ENCODE measurements around the gene ALDH5A1. TPM values are rescaled to one million over a fixed set of nuclear protein-coding genes. Genes with fewer than 3 reads are reported as not detected.

Gene ALDH5A1
- total RNA-seq, 1 donor from 2014 or later = 5.2 TPM

DNA sequence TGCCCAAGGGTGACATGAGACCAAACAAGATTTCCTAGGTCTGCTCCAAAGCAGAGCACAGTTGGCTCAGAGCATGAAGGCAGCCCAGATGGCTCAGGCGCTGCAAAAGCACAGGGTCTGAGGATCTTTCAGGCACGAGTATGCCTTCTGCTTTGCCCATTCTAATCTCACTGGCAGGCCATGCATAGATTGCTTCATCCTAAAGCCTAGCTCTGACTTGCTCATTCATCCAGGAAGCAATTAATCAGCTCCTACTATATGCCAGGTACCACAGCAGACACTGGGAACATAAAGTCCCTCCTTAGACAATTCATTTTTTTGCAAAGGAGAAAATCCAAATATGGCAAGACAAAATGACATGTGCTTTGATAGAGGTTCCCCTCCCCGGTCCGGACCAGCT, 36.6 kb upstream of the ALDH5A1 start:
- H3K27ac ChIP-seq (ENCODE audit: low read depth, low read length) = no peak overlapping the region
- peaks cover 0 to 3% (median 3%) of the 10 kb centered on the region in 3 donors for H3K36me3 ChIP-seq (ENCODE audit: control insufficient read depth in 3 of 3, insufficient read depth in 3 of 3, low read length in 3 of 3)
- no peaks in the 10 kb centered on the region for H3K4me1 ChIP-seq (ENCODE audit: control insufficient read depth in 3 of 3, insufficient read depth in 3 of 3, low read length in 3 of 3)
- H3K27me3 ChIP-seq (ENCODE audit: control insufficient read depth in 3 of 3, insufficient read depth in 3 of 3, low read length in 3 of 3) = no peaks in the 10 kb centered on the region
- no peak overlapping the region for H3K4me3 ChIP-seq (ENCODE audit: low read length in 3 of 3)
- H3K9me3 ChIP-seq (ENCODE audit: control insufficient read depth in 3 of 3, low read length in 3 of 3) = no peaks in the 10 kb centered on the region
- H3K9ac ChIP-seq (ENCODE audit: low read depth in 1 of 3, low read length in 3 of 3) = no peak overlapping the region

- Histone ChIP-seq H3K4me3 (ENCODE audit: low read length in 3 of 3) (no peak overlapping the region), H3K27me3 (ENCODE audit: control insufficient read depth in 3 of 3, insufficient read depth in 3 of 3, low read length in 3 of 3) (no peaks in the 10 kb centered on the region), H3K36me3 (ENCODE audit: control insufficient read depth in 3 of 3, insufficient read depth in 3 of 3, low read length in 3 of 3) (peaks cover 0 to 3% (median 3%) of the 10 kb centered on the region in 3 donors), H3K27ac (ENCODE audit: low read depth, low read length) (no peak overlapping the region), H3K9me3 (ENCODE audit: control insufficient read depth in 3 of 3, low read length in 3 of 3) (no peaks in the 10 kb centered on the region), H3K9ac (ENCODE audit: low read depth in 1 of 3, low read length in 3 of 3) (no peak overlapping the region), H3K4me1 (ENCODE audit: control insufficient read depth in 3 of 3, insufficient read depth in 3 of 3, low read length in 3 of 3) (no peaks in the 10 kb centered on the region)
Observed at GRCh38 chr6:24458941-24459340, 35.8 kb upstream of the ALDH5A1 start.

DNA sequence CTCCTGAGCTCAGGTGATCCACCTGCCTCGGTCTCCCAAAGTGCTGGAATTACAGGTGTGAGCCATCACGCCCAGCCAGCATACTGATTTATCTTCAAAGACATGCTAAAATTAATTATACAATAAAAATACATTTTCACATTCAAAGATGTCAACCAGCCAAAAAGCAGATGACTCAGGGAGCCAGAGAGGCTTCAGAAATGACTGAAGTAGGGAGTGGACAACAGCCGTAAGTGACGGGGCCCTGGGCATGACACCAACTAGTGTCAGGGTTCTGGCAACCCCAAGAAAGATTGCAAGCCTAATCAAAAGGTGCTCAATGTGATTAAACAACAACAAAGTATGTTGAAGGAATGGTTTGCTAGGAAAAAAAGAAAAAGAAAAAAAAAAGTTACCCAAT, 33.8 kb upstream of the ALDH5A1 start:
- H3K27ac ChIP-seq (ENCODE audit: low read depth, low read length) = no peak overlapping the region
- H3K36me3 ChIP-seq (ENCODE audit: control insufficient read depth in 3 of 3, insufficient read depth in 3 of 3, low read length in 3 of 3) = peaks cover 0 to 3% (median 3%) of the 10 kb centered on the region in 3 donors
- no peak overlapping the region for H3K4me3 ChIP-seq (ENCODE audit: low read length in 3 of 3)
- no peaks in the 10 kb centered on the region for H3K4me1 ChIP-seq (ENCODE audit: control insufficient read depth in 3 of 3, insufficient read depth in 3 of 3, low read length in 3 of 3)
- H3K9ac ChIP-seq (ENCODE audit: low read depth in 1 of 3, low read length in 3 of 3) = no peak overlapping the region
- H3K27me3 ChIP-seq (ENCODE audit: control insufficient read depth in 3 of 3, insufficient read depth in 3 of 3, low read length in 3 of 3) = no peaks in the 10 kb centered on the region
- H3K9me3 ChIP-seq (ENCODE audit: control insufficient read depth in 3 of 3, low read length in 3 of 3) = no peaks in the 10 kb centered on the region

DNA sequence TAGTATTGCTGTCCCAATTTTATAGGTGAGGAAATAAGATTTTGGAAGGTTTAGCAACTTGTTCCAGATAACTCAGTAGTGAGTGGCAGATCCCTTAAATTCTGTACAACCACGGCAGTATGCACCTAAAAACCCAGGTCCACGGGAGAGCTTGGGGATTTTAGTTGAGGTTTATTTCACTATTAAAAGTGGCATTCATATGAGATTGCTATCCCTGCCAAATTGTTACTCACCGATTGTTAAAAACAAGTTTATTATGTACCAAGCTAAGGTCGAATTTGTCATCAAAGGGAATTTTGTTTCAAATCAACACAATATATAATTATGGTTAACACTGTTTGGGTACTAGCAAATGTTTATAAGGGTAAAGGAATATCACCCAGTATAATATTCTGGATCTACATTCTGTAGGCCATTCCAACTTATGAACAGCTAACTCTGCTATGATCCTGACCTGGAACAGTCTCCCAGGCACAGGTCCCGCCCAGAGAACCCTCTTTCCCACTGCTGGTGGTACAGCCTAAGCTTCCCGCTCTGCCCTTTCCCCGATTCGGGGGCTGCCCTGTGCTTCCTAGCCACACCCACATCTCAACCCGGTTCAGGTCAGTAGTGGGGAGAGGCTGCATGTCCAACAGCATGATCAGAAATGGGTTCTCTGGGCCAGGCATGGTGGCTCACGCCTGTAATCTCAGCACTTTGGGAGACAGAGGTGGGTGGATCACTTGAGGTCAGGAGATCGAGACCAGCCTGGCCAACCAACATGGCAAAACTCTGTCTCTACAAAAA, 30.3 kb upstream of the ALDH5A1 start:
- Histone ChIP-seq H3K36me3 (ENCODE audit: control insufficient read depth in 3 of 3, insufficient read depth in 3 of 3, low read length in 3 of 3) (no peaks in the 10 kb centered on the region), H3K4me3 (ENCODE audit: low read length in 3 of 3) (no peak overlapping the region), H3K4me1 (ENCODE audit: control insufficient read depth in 3 of 3, insufficient read depth in 3 of 3, low read length in 3 of 3) (no peaks in the 10 kb centered on the region), H3K27me3 (ENCODE audit: control insufficient read depth in 3 of 3, insufficient read depth in 3 of 3, low read length in 3 of 3) (no peaks in the 10 kb centered on the region), H3K9ac (ENCODE audit: low read depth in 1 of 3, low read length in 3 of 3) (no peak overlapping the region), H3K27ac (ENCODE audit: low read depth, low read length) (no peak overlapping the region), H3K9me3 (ENCODE audit: control insufficient read depth in 3 of 3, low read length in 3 of 3) (no peaks in the 10 kb centered on the region)

DNA sequence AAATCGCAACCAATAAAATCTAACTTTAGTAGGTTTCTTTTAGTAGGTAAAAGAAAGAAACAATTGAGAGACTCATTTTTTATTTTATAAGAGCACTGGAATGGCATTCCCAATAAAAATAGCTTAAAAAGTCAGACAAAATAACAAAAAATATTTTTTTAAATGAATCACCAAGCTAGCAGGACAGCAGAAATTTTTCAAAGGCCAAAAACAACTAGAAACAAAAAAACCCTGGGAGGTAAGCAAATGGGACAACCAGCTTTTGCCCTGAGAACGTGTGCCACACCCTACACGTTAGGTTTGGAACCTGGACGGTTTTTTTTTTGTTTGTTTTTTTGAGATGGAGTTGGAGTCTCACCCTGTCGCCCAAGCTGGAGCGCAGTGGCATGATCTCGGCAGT, 25.0 kb upstream of the ALDH5A1 start:
- H3K4me1 ChIP-seq (ENCODE audit: control insufficient read depth in 3 of 3, insufficient read depth in 3 of 3, low read length in 3 of 3) = no peaks in the 10 kb centered on the region
- H3K27me3 ChIP-seq (ENCODE audit: control insufficient read depth in 3 of 3, insufficient read depth in 3 of 3, low read length in 3 of 3) = no peaks in the 10 kb centered on the region
- no peaks in the 10 kb centered on the region for H3K36me3 ChIP-seq (ENCODE audit: control insufficient read depth in 3 of 3, insufficient read depth in 3 of 3, low read length in 3 of 3)
- no peak overlapping the region for H3K4me3 ChIP-seq (ENCODE audit: low read length in 3 of 3)
- no peak overlapping the region for H3K27ac ChIP-seq (ENCODE audit: low read depth, low read length)
- no peak overlapping the region for H3K9ac ChIP-seq (ENCODE audit: low read depth in 1 of 3, low read length in 3 of 3)
- no peaks in the 10 kb centered on the region for H3K9me3 ChIP-seq (ENCODE audit: control insufficient read depth in 3 of 3, low read length in 3 of 3)

DNA sequence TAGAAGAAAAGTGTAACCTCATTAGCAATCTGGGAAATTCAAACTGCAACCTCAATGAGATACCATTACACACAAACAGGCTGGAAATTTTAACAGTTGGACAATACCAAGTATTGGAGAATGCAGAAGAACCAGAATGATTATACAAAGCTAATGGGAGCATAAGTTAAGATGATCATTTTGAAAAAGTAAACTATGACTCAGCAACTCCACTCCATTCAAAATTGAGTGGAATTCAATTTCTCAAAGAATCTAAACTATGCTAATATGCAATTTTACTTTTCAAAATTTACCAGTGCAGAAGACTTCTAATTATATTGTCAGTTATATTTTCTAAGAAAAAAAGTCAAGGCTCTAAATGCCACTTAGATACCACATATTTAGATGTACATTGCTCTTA, 22.6 kb upstream of the ALDH5A1 start:
- Histone ChIP-seq H3K36me3 (ENCODE audit: control insufficient read depth in 3 of 3, insufficient read depth in 3 of 3, low read length in 3 of 3) (peaks cover 0 to 3% (median 2%) of the 10 kb centered on the region in 3 donors), H3K27ac (ENCODE audit: low read depth, low read length) (no peak overlapping the region), H3K4me1 (ENCODE audit: control insufficient read depth in 3 of 3, insufficient read depth in 3 of 3, low read length in 3 of 3) (no peaks in the 10 kb centered on the region), H3K4me3 (ENCODE audit: low read length in 3 of 3) (no peak overlapping the region), H3K27me3 (ENCODE audit: control insufficient read depth in 3 of 3, insufficient read depth in 3 of 3, low read length in 3 of 3) (no peaks in the 10 kb centered on the region), H3K9me3 (ENCODE audit: control insufficient read depth in 3 of 3, low read length in 3 of 3) (no peaks in the 10 kb centered on the region), H3K9ac (ENCODE audit: low read depth in 1 of 3, low read length in 3 of 3) (no peak overlapping the region)

DNA sequence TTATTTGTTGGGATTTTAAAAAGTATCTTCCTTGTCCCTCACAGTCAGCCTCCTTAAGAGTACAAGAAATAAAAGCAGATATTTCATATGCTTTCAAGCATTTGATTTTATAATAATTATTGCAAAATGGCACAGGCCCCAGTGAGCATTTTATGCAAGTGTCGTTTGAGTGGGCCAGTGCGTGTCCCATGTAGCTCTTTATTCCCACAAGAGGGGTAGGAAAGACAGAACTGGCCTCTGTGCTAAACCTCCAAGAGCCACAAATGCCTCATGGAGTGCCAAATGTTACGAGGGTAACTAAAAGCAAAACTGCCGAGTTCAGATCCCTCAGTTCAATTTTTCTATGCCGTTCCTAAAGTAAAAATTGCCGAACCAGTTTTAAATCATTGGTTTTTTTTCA, 18.1 kb upstream of the ALDH5A1 start:
- no peaks in the 10 kb centered on the region for H3K27me3 ChIP-seq (ENCODE audit: control insufficient read depth in 3 of 3, insufficient read depth in 3 of 3, low read length in 3 of 3)
- no peaks in the 10 kb centered on the region for H3K4me1 ChIP-seq (ENCODE audit: control insufficient read depth in 3 of 3, insufficient read depth in 3 of 3, low read length in 3 of 3)
- H3K27ac ChIP-seq (ENCODE audit: low read depth, low read length) = no peak overlapping the region
- H3K36me3 ChIP-seq (ENCODE audit: control insufficient read depth in 3 of 3, insufficient read depth in 3 of 3, low read length in 3 of 3) = peaks cover 0 to 3% (median 2%) of the 10 kb centered on the region in 3 donors
- no peak overlapping the region for H3K9ac ChIP-seq (ENCODE audit: low read depth in 1 of 3, low read length in 3 of 3)
- no peak overlapping the region for H3K4me3 ChIP-seq (ENCODE audit: low read length in 3 of 3)
- no peaks in the 10 kb centered on the region for H3K9me3 ChIP-seq (ENCODE audit: control insufficient read depth in 3 of 3, low read length in 3 of 3)

- Histone ChIP-seq H3K27ac (ENCODE audit: low read depth, low read length) (no peak overlapping the region), H3K9ac (ENCODE audit: low read depth in 1 of 3, low read length in 3 of 3) (no peak overlapping the region), H3K4me3 (ENCODE audit: low read length in 3 of 3) (no peak overlapping the region), H3K4me1 (ENCODE audit: control insufficient read depth in 3 of 3, insufficient read depth in 3 of 3, low read length in 3 of 3) (no peaks in the 10 kb centered on the region), H3K9me3 (ENCODE audit: control insufficient read depth in 3 of 3, low read length in 3 of 3) (no peaks in the 10 kb centered on the region), H3K27me3 (ENCODE audit: control insufficient read depth in 3 of 3, insufficient read depth in 3 of 3, low read length in 3 of 3) (no peaks in the 10 kb centered on the region), H3K36me3 (ENCODE audit: control insufficient read depth in 3 of 3, insufficient read depth in 3 of 3, low read length in 3 of 3) (peaks cover 0 to 3% (median 2%) of the 10 kb centered on the region in 3 donors)
Observed at GRCh38 chr6:24477070-24477469, 17.7 kb upstream of the ALDH5A1 start.

DNA sequence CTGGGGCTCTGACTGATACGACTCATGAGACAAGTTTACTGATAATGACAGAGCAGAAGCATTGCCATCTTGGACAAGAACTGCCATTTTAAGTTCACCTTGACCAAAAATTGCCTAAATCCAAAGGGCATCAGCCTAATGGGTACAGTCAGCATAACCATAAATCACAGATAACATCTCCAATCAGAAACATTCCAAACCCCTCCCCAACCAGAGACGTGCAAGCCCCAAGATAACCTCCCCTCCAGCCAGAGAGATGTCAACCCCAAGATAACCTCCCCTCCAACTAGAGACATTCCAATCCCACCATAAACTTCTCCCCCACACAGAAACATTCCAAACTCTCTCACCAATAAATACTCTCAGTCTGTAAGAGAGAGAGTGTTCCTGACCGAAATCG, 15.9 kb upstream of the ALDH5A1 start:
- Histone ChIP-seq H3K36me3 (ENCODE audit: control insufficient read depth in 3 of 3, insufficient read depth in 3 of 3, low read length in 3 of 3) (peaks cover 0 to 3% (median 2%) of the 10 kb centered on the region in 3 donors), H3K9me3 (ENCODE audit: control insufficient read depth in 3 of 3, low read length in 3 of 3) (no peaks in the 10 kb centered on the region), H3K4me3 (ENCODE audit: low read length in 3 of 3) (no peak overlapping the region), H3K4me1 (ENCODE audit: control insufficient read depth in 3 of 3, insufficient read depth in 3 of 3, low read length in 3 of 3) (no peaks in the 10 kb centered on the region), H3K27ac (ENCODE audit: low read depth, low read length) (no peak overlapping the region), H3K9ac (ENCODE audit: low read depth in 1 of 3, low read length in 3 of 3) (no peak overlapping the region), H3K27me3 (ENCODE audit: control insufficient read depth in 3 of 3, insufficient read depth in 3 of 3, low read length in 3 of 3) (no peaks in the 10 kb centered on the region)

DNA sequence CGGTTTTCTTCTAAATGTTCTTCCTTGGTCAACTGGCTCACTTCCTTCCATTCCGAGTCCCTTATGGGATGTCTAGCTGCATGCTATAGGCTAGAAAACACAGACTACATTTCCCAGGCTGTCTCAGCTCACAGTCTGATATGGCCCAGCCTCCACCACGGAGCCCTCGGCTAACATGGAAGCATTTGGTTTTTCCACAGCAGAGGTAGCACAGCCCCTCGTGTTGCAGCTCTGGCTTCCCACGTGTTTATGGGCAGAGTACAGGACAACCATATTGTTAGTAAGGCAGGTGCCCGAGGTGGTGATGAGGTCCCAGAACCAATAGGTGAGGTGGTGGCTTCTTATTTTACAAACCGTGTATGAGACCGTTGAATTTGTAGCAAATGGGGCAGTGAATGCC, 14.1 kb upstream of the ALDH5A1 start:
- no peak overlapping the region for H3K4me3 ChIP-seq (ENCODE audit: low read length in 3 of 3)
- peaks cover 2 to 3% (median 2%) of the 10 kb centered on the region in 3 donors for H3K36me3 ChIP-seq (ENCODE audit: control insufficient read depth in 3 of 3, insufficient read depth in 3 of 3, low read length in 3 of 3)
- H3K9ac ChIP-seq (ENCODE audit: low read depth in 1 of 3, low read length in 3 of 3) = no peak overlapping the region
- H3K27me3 ChIP-seq (ENCODE audit: control insufficient read depth in 3 of 3, insufficient read depth in 3 of 3, low read length in 3 of 3) = no peaks in the 10 kb centered on the region
- H3K4me1 ChIP-seq (ENCODE audit: control insufficient read depth in 3 of 3, insufficient read depth in 3 of 3, low read length in 3 of 3) = no peaks in the 10 kb centered on the region
- H3K9me3 ChIP-seq (ENCODE audit: control insufficient read depth in 3 of 3, low read length in 3 of 3) = no peaks in the 10 kb centered on the region
- no peak overlapping the region for H3K27ac ChIP-seq (ENCODE audit: low read depth, low read length)

Data from skeletal muscle tissue (tissue), 4 donors.